ENCODE measurements around the gene CCL23. TPM values are rescaled to one million over a fixed set of nuclear protein-coding genes. Genes with fewer than 3 reads are reported as not detected.

CCL23 gene
- total RNA-seq, 1 experiment from 2014 or later: not detected

GRCh38 chr17:35973333-35974260 is 44.2 kb downstream of the CCL23 start:
- H3K27me3 Mint-ChIP-seq (ENCODE audit: insufficient read depth, unreplicated experiment): no peaks in the 10 kb centered on the region
- intact Hi-C loops (cut with micrococcal nuclease): no loop called here
- no TSS peak for BruUV-seq (replicated peaks)
- ChIA-PET POLR2A (interaction anchor here (0.6 to 1.1 kb wide), 8 partner anchors 17 to 509 kb away, joined by 3 to 4 read pairs (median 3); no protein-coding TSS in a partner anchor), CTCF (interaction anchor here (0.6 to 9.9 kb wide), 5 partner anchors 29 to 510 kb away, joined by 3 to 284 read pairs (median 3); no protein-coding TSS in a partner anchor)
- peaks cover 7% of the 10 kb centered on the region for H3K4me1 Mint-ChIP-seq (ENCODE audit: insufficient read depth, unreplicated experiment)
- H3K9me3 Mint-ChIP-seq (ENCODE audit: unreplicated experiment): no peaks in the 10 kb centered on the region
- H3K4me3 Mint-ChIP-seq (ENCODE audit: unreplicated experiment): no peak overlapping the region
- peak; percentile 18 for DNase-seq (ENCODE audit: unreplicated experiment)
- H3K36me3 Mint-ChIP-seq (ENCODE audit: insufficient read depth, unreplicated experiment): no peaks in the 10 kb centered on the region
- H3K27ac Mint-ChIP-seq (ENCODE audit: low read depth, unreplicated experiment): no peak overlapping the region
- TF ChIP-seq CTCF (IDR thresholded peaks at IDR 0.05; ENCODE audit: unreplicated experiment): no peak

GRCh38 chr17:35972945-35973332 is 44.8 kb downstream of the CCL23 start:
- Mint-ChIP-seq H3K36me3 (ENCODE audit: insufficient read depth, unreplicated experiment) (no peaks in the 10 kb centered on the region), H3K27me3 (ENCODE audit: insufficient read depth, unreplicated experiment) (no peaks in the 10 kb centered on the region), H3K4me3 (ENCODE audit: unreplicated experiment) (no peak overlapping the region), H3K9me3 (ENCODE audit: unreplicated experiment) (no peaks in the 10 kb centered on the region), H3K27ac (ENCODE audit: low read depth, unreplicated experiment) (no peak overlapping the region), H3K4me1 (ENCODE audit: insufficient read depth, unreplicated experiment) (peaks cover 7% of the 10 kb centered on the region)
- CTCF ChIA-PET: interaction anchor here (0.6 to 9.9 kb wide), 4 partner anchors 31 to 511 kb away, joined by 3 to 284 read pairs (median 4); no protein-coding TSS in a partner anchor
- intact Hi-C loops (cut with micrococcal nuclease): no loop called here
- no peak for DNase-seq (ENCODE audit: unreplicated experiment)
- no peak for TF ChIP-seq CTCF (IDR thresholded peaks at IDR 0.05; ENCODE audit: unreplicated experiment)
- POLR2A ChIA-PET: interaction anchor here (0.6 to 1.0 kb wide), 5 partner anchors 18 to 504 kb away, joined by 3 to 4 read pairs (median 3); no protein-coding TSS in a partner anchor
- BruUV-seq (replicated peaks): no TSS peak

- TF ChIP-seq CTCF (IDR thresholded peaks at IDR 0.05; ENCODE audit: unreplicated experiment): no peak
- POLR2A ChIA-PET: interaction anchor here (0.7 to 1.0 kb wide), 2 partner anchors 175 to 176 kb away, joined by 3 read pairs; no protein-coding TSS in a partner anchor
Observed at GRCh38 chr17:35972535-35972934, 45.2 kb downstream of the CCL23 start.

DNA sequence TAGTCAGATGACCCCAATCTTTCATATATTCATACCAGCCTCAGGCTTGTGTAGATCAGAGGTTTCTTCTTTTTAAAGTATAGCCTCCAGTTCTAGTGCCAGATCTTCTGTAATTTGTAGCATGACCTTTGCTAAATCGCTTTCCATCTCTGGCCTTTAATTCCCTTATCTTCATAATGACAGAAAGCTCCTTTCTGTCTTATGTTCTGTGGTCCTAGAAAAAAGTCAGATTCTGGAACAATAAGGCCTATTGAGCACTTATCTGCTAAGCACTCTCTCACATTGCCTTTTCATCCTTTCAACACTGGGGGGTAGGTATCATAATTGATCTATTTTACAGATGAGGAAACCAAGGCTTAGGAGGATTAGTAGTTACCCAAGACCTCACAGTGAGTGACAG is 45.7 kb downstream of the CCL23 start:
- no TSS peak for BruUV-seq (replicated peaks)
- Mint-ChIP-seq H3K4me3 (ENCODE audit: unreplicated experiment) (no peak overlapping the region), H3K27me3 (ENCODE audit: insufficient read depth, unreplicated experiment) (no peaks in the 10 kb centered on the region), H3K9me3 (ENCODE audit: unreplicated experiment) (no peaks in the 10 kb centered on the region), H3K27ac (ENCODE audit: low read depth, unreplicated experiment) (no peak overlapping the region), H3K36me3 (ENCODE audit: insufficient read depth, unreplicated experiment) (no peaks in the 10 kb centered on the region), H3K4me1 (ENCODE audit: insufficient read depth, unreplicated experiment) (peaks cover 7% of the 10 kb centered on the region)
- TF ChIP-seq CTCF (IDR thresholded peaks at IDR 0.05; ENCODE audit: unreplicated experiment): no peak
- no peak for DNase-seq (ENCODE audit: unreplicated experiment)
- POLR2A ChIA-PET: no interaction called here
- intact Hi-C loops (cut with micrococcal nuclease): no loop called here
- CTCF ChIA-PET: interaction anchor here (1.1 to 9.9 kb wide), 2 partner anchors 175 to 504 kb away, joined by 3 to 284 read pairs; no protein-coding TSS in a partner anchor

More at GRCh38 chr17:35972535-35972934, 45.2 kb downstream of the CCL23 start:
- H3K4me1 Mint-ChIP-seq (ENCODE audit: insufficient read depth, unreplicated experiment): peaks cover 7% of the 10 kb centered on the region
- no peak for DNase-seq (ENCODE audit: unreplicated experiment)
- no peaks in the 10 kb centered on the region for H3K9me3 Mint-ChIP-seq (ENCODE audit: unreplicated experiment)
- no peak overlapping the region for H3K4me3 Mint-ChIP-seq (ENCODE audit: unreplicated experiment)
- intact Hi-C loops (cut with micrococcal nuclease): no loop called here
- no TSS peak for BruUV-seq (replicated peaks)
- no peaks in the 10 kb centered on the region for H3K27me3 Mint-ChIP-seq (ENCODE audit: insufficient read depth, unreplicated experiment)
- H3K36me3 Mint-ChIP-seq (ENCODE audit: insufficient read depth, unreplicated experiment): no peaks in the 10 kb centered on the region
- CTCF ChIA-PET: interaction anchor here (0.6 to 9.9 kb wide), 2 partner anchors 31 to 175 kb away, joined by 4 to 284 read pairs; no protein-coding TSS in a partner anchor
- no peak overlapping the region for H3K27ac Mint-ChIP-seq (ENCODE audit: low read depth, unreplicated experiment)

All from MCF 10A (cell line).